GM19397 (cell line): ENCODE data around the gene CCDC183.
"Not testable (repeated sequence)": the region's sequence is repeated elsewhere in the genome, so short reads cannot be mapped to it uniquely, and the experiment has no call there.

Source experiments
- ATAC-seq: cut with Tn5 transposase; IDR thresholded peaks from one replicate; pipeline ENCODE4 v1.9.1; 2021; ENCODE audit warnings: mild to moderate bottlenecking, moderate library complexity; ENCODE audit not compliant: unreplicated experiment

CCDC183 gene

DNA sequence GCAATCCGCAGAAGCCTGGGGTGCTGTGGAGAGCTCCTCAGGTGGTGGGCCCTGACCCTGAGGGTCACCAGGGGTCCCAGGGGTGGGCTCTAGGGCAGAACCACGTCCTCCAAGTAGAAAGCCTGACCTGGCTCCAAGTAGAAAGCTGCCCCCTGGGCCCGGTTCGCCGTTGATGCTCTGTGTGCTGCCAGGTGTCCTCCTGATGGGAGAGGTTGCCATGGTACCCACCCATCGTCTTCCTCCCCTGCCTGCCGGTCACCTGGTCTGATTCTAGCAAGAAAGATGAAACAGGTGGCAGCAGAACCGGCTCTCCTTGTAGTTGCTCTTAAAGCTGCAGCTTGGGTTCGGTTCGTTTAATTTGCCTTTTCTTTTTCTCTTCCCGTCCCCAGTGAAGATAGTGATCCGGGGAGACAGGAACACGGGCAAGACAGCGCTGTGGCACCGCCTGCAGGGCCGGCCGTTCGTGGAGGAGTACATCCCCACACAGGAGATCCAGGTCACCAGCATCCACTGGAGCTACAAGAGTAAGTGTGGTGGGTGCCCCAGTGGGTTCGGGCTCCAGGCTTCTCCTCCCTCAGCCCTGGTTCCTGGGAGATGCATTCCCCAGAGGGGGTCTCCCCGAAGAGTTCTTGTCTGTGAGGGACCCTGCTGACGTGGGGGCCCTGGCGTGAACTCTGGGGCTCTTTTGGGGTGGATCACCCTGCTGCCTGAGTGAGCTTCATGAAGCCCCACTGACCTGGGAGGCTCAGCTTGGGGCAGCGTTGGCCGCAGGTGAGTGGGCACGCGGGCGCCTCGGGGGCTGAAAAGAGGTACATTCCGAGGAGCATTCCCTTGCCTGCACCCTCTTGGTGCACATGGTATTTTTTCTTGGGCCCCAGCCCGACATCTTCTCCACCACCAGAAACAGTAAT, 27.3 kb downstream of the CCDC183 start:
- no peak for ATAC-seq

DNA sequence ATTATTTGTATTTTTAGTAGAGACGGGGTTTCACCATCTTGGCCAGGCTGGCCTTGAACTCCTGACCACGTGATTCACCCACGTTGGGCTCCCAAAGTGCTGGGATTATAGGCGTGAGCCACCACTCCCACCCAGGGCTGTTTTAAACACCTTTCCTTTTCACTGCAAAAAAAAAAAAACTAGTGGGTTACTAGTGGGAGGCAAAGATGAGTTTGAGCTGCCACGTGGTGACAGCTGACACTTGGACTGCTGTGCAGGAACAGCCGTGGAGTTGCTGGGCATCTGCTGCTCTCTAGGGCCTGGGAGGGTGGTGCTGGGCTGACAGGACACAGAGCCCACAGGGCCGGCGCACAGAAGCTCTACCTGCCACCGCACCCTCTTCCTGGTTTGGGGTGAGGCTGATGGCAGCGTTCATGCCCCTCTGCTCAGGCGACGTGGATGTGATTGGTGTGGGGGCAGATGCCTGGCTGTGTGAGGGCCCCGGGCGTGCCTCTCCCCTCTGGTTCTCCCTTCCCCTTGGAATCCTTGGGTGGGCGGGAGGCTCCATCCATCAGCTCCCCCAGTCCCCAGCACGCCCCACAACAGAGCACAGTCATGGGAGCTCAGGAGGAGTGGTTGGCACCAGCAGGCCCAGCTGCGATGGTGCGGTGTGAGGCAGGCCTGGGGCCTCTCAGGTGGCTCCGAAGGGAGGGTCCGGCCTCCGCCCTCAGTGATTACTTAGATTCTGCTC, 28.5 kb downstream of the CCDC183 start:
- no peak for ATAC-seq

DNA sequence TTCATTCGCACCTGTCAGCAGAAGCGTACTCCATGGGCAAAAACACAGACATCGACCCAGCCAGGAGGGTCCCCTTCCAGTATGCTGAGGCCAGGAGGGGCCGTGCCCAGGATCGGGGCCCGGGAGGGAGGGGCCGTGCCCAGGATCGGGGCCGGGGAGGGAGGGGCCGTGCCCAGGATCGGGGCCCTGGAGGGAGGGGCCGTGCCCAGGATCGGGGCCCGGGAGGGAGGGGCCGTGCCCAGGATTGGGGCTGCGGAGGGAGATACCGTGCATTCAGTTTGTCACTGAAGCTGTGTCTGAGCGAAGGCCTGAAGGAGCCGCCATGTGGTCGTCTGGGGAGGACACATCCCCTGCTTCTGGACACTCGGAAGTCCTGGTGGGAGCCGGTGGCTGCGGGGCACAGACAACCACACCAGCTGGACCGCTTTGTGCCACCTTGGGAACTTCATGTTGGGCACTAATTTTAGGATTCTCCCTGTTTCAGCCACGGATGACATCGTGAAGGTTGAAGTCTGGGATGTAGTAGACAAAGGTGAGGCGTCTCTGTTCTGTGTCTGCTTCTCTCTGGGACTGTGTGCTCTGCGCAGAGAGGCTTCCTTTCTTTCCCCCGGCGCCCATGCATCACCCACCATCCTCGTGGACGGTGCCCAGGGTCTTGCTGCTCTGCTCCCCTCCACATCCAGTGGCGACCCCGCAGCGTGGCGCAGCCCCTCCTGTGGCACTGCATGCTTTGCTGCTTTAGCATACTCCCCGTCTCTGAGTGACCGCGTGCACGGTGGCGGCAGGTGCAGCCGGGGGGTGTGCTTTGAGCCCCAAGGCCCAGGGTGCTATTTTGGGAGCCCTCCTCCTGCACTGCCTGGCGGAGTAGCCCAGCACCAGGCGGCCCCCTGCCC, 29.4 kb downstream of the CCDC183 start:
- ATAC-seq, result no peak

DNA sequence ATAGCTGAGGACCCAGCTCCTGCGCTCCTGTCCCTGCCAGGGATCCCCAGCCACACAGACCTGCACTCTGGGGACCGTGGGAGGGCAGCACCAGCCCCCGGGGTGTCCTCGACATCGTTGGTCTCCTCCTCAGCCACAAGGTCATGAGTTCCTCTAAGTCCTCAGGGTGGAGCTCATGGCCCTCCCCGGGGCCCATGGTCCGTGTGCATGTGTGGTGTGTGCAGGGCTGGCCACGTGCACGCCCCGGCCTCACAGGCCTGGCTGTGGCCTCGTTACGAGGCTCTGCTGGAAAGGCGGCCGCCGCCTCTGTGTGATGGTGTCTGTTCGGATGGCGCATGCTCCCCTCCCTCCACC, 30.0 kb downstream of the CCDC183 start:
- ATAC-seq, result no peak

DNA sequence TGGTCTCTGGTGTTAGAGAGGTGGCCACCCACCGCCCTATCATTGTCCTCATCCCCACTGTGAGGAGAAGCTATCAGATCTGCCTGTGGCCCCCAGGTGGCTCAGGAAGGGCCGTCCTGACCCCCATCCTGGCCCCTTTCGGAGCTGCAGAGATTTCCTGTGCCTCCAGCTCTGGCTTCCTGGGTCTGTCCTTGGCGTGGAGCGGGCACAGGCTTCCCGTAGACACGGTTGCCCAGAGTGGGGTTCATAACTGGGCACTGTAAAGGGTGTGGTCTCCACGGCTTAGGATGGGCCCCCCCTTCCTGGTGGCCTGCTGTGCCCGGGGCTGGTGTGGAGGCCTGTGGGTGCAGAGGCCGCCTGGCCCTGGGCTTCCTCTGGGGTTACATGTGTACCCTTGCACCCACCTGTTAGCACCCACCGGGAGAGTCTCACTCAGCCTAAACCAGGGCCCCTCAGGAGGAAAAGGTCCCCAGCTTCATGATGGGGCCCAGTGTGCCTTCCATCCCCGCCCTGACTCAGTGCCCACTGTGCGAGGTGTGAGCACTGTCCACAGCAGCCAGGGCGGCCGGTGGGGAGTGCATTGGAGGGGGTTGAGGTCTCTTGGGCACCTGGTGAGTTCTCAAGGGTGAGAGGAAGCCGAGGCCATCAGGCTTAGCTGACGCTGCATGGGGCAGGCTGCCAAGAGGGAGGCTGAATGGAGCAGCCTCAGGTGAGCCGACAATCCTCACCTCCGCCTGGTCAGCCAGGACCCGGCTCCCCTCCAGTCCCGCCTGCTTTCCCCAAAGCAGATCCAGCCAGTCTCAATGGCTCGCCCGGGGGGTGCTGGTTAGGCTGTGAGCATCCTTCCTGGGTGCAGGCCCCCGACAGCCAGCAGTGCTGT, 30.8 kb downstream of the CCDC183 start:
- no peak for ATAC-seq

DNA sequence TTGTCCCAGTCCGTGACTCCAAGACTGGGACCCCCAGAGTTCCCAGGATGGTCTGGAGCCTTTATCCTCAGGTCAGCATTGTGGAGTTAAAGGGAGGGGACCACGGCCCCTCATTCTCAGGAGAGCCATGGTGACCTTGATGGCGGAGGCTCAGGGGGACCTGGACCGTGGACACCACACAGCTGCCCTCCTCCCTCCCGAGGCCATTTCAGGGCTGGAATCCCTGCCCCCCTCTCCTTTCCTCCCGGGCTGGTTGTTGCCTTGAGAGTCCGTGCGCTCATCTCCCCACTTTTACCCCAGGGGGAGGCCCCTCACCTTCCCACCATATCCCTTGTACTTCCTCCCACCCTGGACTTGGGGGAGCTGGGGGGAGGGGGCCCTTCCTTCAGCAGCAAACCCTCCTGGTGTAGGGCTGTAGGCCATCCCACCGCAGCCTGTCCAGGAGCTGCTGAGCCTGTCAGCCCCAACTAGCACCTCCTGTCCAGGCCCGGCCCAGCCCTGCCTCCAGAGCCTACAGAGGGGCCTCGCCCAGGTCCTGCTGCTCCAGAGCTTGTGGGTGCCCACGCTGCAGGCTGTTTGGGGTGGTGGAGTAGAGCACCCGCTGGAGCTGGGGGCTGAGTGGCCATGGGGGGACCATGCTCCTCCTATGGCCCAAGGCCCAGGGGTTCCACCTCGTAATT, 31.8 kb downstream of the CCDC183 start:
- no peak for ATAC-seq

DNA sequence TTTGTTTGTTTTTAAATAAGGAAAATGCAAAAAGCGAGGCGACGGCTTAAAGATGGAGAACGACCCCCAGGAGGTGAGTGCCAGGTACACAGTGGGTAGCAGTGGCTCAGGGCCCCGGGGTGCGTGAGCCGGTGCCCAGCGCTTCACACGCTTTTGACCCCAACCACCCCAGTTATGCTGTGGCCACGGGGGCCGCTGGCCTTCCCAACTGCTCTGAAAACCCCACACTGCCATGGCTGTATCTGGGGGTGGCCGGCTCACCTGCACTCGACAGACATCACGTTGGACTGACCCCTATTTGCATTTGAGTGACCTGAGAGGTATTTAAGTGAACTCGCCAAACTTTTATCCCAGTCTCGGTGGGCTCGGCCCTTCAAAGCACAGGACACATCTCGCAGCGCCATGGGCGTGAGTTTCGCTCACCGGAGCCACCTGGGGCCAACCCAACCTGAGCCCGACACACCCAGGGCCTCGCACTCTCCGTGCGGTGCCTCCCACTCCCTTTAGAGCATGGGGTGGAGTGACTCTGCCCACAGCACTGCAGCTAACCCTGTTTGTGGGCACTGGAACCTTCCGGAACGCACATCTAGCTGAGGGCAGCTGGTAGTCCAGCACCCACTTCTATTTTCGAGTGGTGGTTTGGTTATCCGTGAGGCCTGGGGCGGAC, 32.5 kb downstream of the CCDC183 start:
- no peak for ATAC-seq

DNA sequence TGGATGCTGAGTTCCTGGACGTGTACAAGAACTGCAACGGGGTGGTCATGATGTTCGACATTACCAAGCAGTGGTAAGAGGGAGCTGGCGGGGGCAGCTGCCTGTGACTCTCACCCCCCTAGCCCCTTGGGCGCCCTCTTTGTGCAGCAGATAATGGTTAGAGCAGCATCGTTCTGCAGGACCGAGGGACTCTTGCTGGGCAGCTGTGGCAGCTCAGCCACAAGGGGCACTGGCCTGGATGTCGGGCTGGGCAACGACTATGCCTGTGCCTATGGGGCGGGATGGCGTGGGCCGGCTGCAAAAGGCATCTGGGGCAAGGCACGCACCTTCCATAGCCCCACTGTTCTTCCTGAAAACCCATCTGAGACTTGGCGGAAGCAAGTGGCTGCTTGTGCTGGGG, 33.3 kb downstream of the CCDC183 start:
- no peak for ATAC-seq

DNA sequence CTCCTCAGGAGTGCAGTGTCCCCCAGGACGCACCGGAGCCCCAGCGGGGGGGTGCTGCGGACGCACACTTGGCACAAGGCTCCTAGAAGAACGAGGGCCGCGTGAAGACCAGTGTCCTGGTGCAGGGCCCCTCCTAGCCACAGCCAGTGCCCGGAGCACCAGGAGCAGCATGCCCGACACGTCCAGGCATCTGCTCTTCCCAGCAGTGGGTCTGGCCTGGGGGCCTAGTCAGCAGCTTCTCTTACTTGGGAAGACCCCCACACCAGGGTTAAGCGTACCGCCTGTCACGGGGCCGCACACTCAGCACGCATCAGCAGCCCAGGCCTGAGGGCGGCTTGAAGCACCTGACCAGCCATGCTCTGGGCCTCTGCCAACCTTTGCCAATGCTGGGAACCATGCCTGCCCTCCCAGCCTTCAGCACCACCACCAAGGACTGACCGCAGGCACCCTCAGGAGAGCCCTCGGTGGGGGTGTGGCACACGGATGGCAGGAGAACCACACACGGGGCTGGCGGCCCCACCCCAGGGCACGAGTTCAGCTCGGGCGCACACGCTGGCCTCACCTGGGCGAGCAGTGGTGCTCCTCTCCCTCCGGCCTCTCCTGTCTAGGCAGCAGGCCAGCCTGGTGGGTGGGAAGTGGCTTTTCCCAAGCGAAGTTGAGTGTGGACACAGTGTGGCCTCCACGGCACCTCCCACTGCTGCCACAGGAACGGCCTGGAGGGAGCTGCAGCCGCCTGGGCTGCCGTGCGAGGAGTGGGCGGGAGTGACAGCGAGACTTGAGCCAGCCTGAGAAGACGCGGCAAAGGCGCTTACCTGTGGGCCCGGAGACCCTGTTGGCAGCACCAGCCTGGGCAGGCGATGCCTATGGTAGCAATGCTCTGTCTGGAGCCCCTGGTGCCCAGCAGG, 34.1 kb downstream of the CCDC183 start:
- no peak for ATAC-seq

DNA sequence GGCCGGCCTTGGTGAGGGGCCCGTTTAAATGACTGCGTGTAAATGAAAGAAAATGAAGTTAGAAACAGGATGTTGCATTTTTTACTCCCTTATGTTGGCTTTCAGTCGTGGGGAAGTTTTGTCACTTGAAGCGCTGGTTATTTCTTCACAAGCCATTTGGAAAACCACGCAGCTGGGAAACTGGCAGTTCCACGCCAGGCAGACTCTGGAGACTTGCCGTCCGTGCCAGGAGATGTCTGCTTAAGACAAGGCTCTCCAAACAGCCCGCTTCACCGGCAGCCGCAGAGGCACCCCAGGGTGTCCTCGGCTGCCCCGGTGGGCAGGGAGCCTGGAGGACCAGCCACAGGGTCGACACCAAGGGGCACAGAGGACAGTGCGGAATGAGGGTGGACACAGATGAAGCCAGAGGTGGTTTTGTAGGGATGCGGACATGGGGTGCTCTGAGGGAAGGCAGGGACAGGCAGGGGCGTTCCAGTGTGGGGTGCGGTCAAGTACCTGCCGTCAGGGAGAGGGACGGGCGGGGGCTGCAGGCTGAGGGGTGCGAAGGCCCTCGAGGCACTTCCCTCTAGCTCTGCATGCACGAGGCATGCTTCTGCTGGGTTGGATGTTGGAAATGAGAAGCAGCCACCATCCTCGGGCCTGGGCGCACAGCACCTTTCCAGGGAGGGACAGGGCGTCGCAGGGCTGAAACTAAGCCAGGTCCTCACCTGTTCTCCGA, 35.0 kb downstream of the CCDC183 start:
- no peak for ATAC-seq

DNA sequence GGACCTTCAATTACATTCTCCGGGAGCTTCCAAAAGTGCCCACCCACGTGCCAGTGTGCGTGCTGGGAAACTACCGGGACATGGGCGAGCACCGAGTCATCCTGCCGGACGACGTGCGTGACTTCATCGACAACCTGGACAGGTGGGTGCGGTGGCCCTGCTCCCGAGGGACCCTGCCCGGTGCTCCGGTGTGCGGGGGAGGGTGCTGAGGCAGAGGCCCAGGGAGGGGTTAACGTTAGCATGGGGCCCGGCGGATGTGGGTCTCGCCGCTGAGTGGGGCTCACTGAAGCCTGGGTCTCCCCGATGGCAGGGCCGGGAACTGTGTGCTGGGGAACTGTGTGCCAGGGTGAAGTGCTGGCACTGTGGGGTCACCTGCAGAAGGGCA, 35.6 kb downstream of the CCDC183 start:
- no peak for ATAC-seq

DNA sequence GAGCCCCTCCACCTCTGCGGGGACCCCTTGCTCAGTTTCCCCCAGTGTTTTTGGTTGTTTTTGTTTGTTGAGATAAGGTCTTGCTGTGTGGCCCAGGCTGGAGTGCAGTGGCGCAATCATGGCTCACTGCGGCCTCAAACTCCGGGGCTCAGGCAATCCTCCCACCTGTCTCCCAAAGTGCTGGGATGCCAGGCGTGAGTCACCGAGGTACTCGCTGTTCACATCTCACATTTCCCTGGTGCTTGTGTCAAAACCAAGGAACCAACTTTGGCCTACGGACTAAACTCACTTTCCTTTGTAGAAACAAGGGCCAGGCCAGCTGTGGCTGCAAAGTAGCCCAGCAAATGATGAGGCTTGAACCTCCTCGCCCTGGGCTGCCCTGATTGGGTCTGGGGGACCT, 36.4 kb downstream of the CCDC183 start:
- ATAC-seq, result no peak

DNA sequence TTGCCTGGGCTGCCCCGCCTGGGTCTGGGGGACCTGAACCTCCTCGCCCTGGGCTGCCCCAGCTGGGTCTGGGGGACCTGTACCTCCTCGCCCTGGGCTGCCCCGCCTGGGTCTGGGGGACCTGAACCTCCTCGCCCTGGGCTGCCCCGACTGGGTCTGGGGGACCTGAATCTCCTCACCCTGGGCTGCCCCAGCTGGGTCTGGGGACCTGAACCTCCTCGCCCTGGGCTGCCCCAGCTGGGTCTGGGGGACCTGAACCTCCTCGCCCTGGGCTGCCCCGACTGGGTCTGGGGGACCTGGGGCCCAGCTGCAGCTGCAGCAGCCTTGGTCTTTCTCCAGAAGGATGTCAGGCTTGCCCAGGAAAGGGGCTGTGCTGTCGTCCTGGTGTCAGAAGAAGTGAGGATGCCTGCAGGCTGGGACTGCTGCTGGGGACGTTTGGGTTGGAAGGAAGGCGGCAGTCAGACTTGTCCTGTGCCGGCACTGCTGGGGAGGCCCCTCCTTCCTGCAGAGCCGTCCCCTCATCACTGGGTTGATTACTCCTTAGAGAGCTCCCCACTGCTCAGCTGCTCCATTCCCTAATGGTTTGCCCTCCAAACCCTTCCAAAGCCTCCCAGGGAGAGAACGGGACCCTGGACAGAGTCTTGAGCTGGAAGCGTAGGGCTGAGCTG, 37.4 kb downstream of the CCDC183 start:
- not testable (repeated sequence) for ATAC-seq

DNA sequence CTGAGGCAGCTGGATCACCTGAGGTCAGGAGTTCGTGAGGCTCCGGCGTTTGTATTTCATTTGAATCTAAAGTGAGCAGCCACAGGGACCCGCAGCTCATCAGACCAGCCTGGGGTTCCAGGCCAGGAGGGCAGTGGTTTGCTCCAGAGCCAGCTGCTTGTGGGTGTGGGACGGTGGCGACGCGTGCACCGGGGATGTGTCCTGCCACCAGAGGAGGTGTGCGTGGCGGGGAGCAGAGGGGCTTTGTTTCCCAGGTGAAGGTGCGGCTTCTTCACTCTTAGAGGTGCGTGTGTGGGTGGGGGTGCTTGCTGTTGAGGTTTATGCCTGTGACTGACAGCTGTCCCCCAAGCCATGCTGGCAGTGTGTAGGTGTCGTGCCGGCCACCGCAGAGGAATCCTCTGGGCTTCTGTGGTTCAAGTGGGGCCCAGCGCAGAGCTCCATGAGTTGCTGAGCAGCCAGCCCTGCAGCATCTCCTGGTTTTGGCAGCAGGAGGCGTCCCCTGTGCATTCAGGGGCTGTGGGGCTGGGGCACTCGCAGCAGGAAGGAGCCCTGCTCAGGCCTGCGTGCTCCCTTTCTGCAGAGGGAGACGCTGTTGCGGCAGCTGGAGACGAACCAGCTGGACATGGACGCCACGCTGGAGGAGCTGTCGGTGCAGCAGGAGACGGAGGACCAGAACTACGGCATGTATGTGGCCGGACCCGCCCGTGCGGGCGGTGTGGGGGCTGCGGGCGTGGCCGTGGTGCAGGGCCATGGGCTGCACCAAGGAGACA, 39.2 kb downstream of the CCDC183 start:
- no peak for ATAC-seq

DNA sequence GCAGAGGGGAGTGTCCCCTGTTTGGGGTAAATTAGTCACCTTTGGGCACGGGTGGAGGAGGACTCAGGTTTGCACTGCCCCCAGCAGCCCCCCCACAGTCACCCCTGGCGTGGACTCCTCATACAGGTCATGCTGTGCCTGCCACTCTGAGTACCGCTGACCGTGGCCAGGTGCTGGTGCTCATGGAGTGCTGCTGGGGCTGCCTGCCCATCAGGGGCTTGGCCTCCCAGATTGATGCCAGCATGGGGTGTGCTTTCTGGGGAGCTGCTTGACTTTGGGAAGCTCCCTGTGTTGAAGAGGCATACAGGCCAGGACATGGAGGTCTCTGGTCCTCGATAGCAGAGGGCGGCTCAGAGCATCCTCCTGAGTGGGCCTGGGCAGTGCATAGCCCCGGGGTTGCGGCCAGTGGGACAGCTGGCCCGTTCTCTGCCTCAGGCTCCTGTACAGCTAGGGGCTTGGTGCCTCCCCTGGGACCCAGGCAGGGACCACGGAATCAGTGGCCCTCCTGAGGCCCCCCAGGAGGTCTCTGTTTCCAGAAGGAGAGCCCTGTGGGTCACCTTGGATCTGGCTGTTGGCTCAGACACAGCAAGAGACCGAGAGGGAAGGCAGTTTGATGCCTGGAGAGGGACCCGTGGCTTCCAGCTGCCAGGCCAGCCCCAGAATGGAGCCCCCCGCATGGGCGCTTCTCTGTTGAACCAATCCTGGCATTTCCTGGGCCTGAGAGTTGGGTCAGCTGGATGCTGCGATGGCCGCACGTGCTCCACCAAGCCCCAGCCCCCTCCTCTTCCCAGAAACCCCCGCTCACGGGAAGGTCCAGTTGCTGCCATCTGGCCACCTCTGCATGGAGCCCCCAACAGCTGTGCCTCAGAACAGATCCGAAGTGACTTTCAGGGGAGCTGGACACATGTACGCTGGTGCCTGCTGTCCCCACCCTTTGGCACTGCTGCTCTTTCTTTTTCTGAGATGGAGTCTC, 40.1 kb downstream of the CCDC183 start:
- no peak for ATAC-seq
